ENCODE results near the gene PHRF1.
"Not testable (repeated sequence)": the region's sequence is repeated elsewhere in the genome, so short reads cannot be mapped to it uniquely, and the experiment has no call there.

Gene PHRF1

GRCh38 chr11:565921-566509 is 10.3 kb upstream of the PHRF1 start:
- peaks cover 6% of the 10 kb centered on the region for H3K4me1 Mint-ChIP-seq
- H3K36me3 Mint-ChIP-seq (ENCODE audit: insufficient read depth), result peaks cover 8% of the 10 kb centered on the region
- no peak overlapping the region for H3K27ac Mint-ChIP-seq (ENCODE audit: low read depth)
- no peak overlapping the region for H3K4me3 Mint-ChIP-seq
- H3K27me3 Mint-ChIP-seq, result no peaks in the 10 kb centered on the region
- H3K9me3 Mint-ChIP-seq, result no peaks in the 10 kb centered on the region
- ATAC-seq (replicated peaks; ENCODE audit: extremely low read depth, poor library complexity, severe bottlenecking), result no peak
- DNase-seq (ENCODE audit: low spot score in 2 of 2), result no peak

- Mint-ChIP-seq H3K36me3 (ENCODE audit: insufficient read depth) (peaks cover 7% of the 10 kb centered on the region), H3K4me1 (no peaks in the 10 kb centered on the region), H3K27ac (ENCODE audit: low read depth) (no peak overlapping the region), H3K4me3 (peak overlapping the region; percentile 62), H3K9me3 (no peaks in the 10 kb centered on the region), H3K27me3 (no peaks in the 10 kb centered on the region)
- DNase-seq (ENCODE audit: low spot score in 2 of 2) (no peak), ATAC-seq (replicated peaks; ENCODE audit: extremely low read depth, poor library complexity, severe bottlenecking) (no peak)
Observed at GRCh38 chr11:567011-567628, 9.2 kb upstream of the PHRF1 start.

- Mint-ChIP-seq H3K27ac (ENCODE audit: low read depth) (no peak overlapping the region), H3K36me3 (ENCODE audit: insufficient read depth) (peaks cover 7% of the 10 kb centered on the region), H3K9me3 (no peaks in the 10 kb centered on the region), H3K27me3 (no peaks in the 10 kb centered on the region), H3K4me3 (peak overlapping the region; percentile 62), H3K4me1 (no peaks in the 10 kb centered on the region)
- no peak for ATAC-seq (replicated peaks; ENCODE audit: extremely low read depth, poor library complexity, severe bottlenecking)
- DNase-seq (ENCODE audit: low spot score in 2 of 2), result no peak
Observed at GRCh38 chr11:567629-568292, 8.5 kb upstream of the PHRF1 start.

GRCh38 chr11:568306-569157 is 7.7 kb upstream of the PHRF1 start:
- Mint-ChIP-seq H3K27ac (ENCODE audit: low read depth) (no peak overlapping the region), H3K4me3 (peak overlapping the region; percentile 71), H3K27me3 (no peaks in the 10 kb centered on the region)

GRCh38 chr11:569158-569885 is 6.9 kb upstream of the PHRF1 start:
- H3K27me3 Mint-ChIP-seq, result no peaks in the 10 kb centered on the region
- no peaks in the 10 kb centered on the region for H3K4me1 Mint-ChIP-seq
- DNase-seq (ENCODE audit: low spot score in 2 of 2) (no peak), ATAC-seq (replicated peaks; ENCODE audit: extremely low read depth, poor library complexity, severe bottlenecking) (no peak)
- peaks cover 7% of the 10 kb centered on the region for H3K36me3 Mint-ChIP-seq (ENCODE audit: insufficient read depth)
- no peaks in the 10 kb centered on the region for H3K9me3 Mint-ChIP-seq
- peak overlapping the region; percentile 71 for H3K4me3 Mint-ChIP-seq
- no peak overlapping the region for H3K27ac Mint-ChIP-seq (ENCODE audit: low read depth)

More at GRCh38 chr11:568306-569157, 7.7 kb upstream of the PHRF1 start:
- peak; percentile 92 for ATAC-seq (replicated peaks; ENCODE audit: extremely low read depth, poor library complexity, severe bottlenecking)
- Mint-ChIP-seq H3K9me3 (no peaks in the 10 kb centered on the region), H3K4me1 (no peaks in the 10 kb centered on the region), H3K36me3 (ENCODE audit: insufficient read depth) (peaks cover 7% of the 10 kb centered on the region)
- DNase-seq (ENCODE audit: low spot score in 2 of 2), result peak; percentile 83 to 91

- H3K4me3 Mint-ChIP-seq, result no peak overlapping the region
- DNase-seq (ENCODE audit: low spot score in 2 of 2), result no peak
Observed at GRCh38 chr11:571802-572185, 4.5 kb upstream of the PHRF1 start.

GRCh38 chr11:573146-573759 is 3.0 kb upstream of the PHRF1 start:
- peaks cover 11% of the 10 kb centered on the region for H3K36me3 Mint-ChIP-seq (ENCODE audit: insufficient read depth)
- no peaks in the 10 kb centered on the region for H3K27me3 Mint-ChIP-seq
- H3K27ac Mint-ChIP-seq (ENCODE audit: low read depth), result no peak overlapping the region
- H3K4me1 Mint-ChIP-seq, result peaks cover 18% of the 10 kb centered on the region
- no peaks in the 10 kb centered on the region for H3K9me3 Mint-ChIP-seq
- DNase-seq (ENCODE audit: low spot score in 2 of 2), result no peak
- no peak overlapping the region for H3K4me3 Mint-ChIP-seq
- ATAC-seq (replicated peaks; ENCODE audit: extremely low read depth, poor library complexity, severe bottlenecking), result no peak

More at GRCh38 chr11:571802-572185, 4.5 kb upstream of the PHRF1 start:
- Mint-ChIP-seq H3K27ac (ENCODE audit: low read depth) (no peak overlapping the region), H3K9me3 (no peaks in the 10 kb centered on the region), H3K4me1 (peaks cover 8% of the 10 kb centered on the region), H3K36me3 (ENCODE audit: insufficient read depth) (peaks cover 14% of the 10 kb centered on the region), H3K27me3 (no peaks in the 10 kb centered on the region)
- ATAC-seq (replicated peaks; ENCODE audit: extremely low read depth, poor library complexity, severe bottlenecking), result no peak

- not testable (repeated sequence) for H3K4me3 Mint-ChIP-seq; H3K9me3 Mint-ChIP-seq; ATAC-seq (replicated peaks; ENCODE audit: extremely low read depth, poor library complexity, severe bottlenecking); H3K27ac Mint-ChIP-seq (ENCODE audit: low read depth); H3K27me3 Mint-ChIP-seq; DNase-seq (ENCODE audit: low spot score in 2 of 2)
- H3K36me3 Mint-ChIP-seq (ENCODE audit: insufficient read depth), result peaks cover 11% of the 10 kb centered on the region
- H3K4me1 Mint-ChIP-seq, result peaks cover 25% of the 10 kb centered on the region
Observed at GRCh38 chr11:574031-574570, 2.2 kb upstream of the PHRF1 start.

- H3K27ac Mint-ChIP-seq (ENCODE audit: low read depth), result no peak overlapping the region
- H3K36me3 Mint-ChIP-seq (ENCODE audit: insufficient read depth), result peaks cover 10% of the 10 kb centered on the region
- DNase-seq (ENCODE audit: low spot score in 2 of 2), result no peak
- no peaks in the 10 kb centered on the region for H3K9me3 Mint-ChIP-seq
- ATAC-seq (replicated peaks; ENCODE audit: extremely low read depth, poor library complexity, severe bottlenecking), result no peak
- peak overlapping the region; percentile 93 for H3K4me3 Mint-ChIP-seq
- no peaks in the 10 kb centered on the region for H3K27me3 Mint-ChIP-seq
- H3K4me1 Mint-ChIP-seq, result peaks cover 32% of the 10 kb centered on the region
Observed at GRCh38 chr11:574632-575312, 1.5 kb upstream of the PHRF1 start.

- Mint-ChIP-seq H3K36me3 (ENCODE audit: insufficient read depth) (peaks cover 7% of the 10 kb centered on the region), H3K27me3 (no peaks in the 10 kb centered on the region), H3K4me1 (peaks cover 39% of the 10 kb centered on the region), H3K4me3 (peak overlapping the region; percentile 93), H3K27ac (ENCODE audit: low read depth) (peak overlapping the region; percentile 94), H3K9me3 (no peaks in the 10 kb centered on the region)
- DNase-seq (ENCODE audit: low spot score in 2 of 2), result peak in 1 of 2 donors; percentile 51
- peak; percentile 34 for ATAC-seq (replicated peaks; ENCODE audit: extremely low read depth, poor library complexity, severe bottlenecking)
Observed at GRCh38 chr11:575313-575995, 816 bp upstream of the PHRF1 start.

Measured in central memory CD8-positive, alpha-beta T cell (primary cell).